Naive thymus-derived CD4-positive, alpha-beta T cell (primary cell): Measurements from ENCODE around the gene NXPE1. TPM values are rescaled to one million over a fixed set of nuclear protein-coding genes. Genes with fewer than 3 reads are reported as not detected.

Experiments
- ATAC-seq: fragments of 150-1000 bp; cut with Tn5 transposase; 2 replicates; pipeline ENCODE4 v1.10.0; 2021; ENCODE audit warnings: mild to moderate bottlenecking, moderate library complexity
- CTCF ChIA-PET: fragments of 350-600 bp; sonication (Branson Sonifier 250); formaldehyde crosslinking; loops from one replicate; lab custom pipeline; 2021; ENCODE audit warnings: antibody characterized with exemption; lab: Charles Lee
- POLR2A ChIA-PET: fragments of 350-600 bp; sonication (Branson Sonifier 250); formaldehyde crosslinking; loops from one replicate; lab custom pipeline; 2021; ENCODE audit warnings: antibody characterized with exemption, inconsistent platforms; lab: Charles Lee
- DNase-seq, 9 donors: peaks; one replicate each; pipeline versions ENCODE4 v3.0.0 to v3.0.0-alpha.2; 2020 to 2022; ENCODE audit warnings: mixed read lengths in 1 of 9
- H3K27ac ChIP-seq: one replicate; pipeline ENCODE4 v1.7.0; 2013; ENCODE audit warnings: mild to moderate bottlenecking, low read depth, low read length, moderate library complexity
- H3K27me3 ChIP-seq, 2 donors: one replicate each; pipeline ENCODE4 v1.7.0; 2013; ENCODE audit warnings: low read length in 2 of 2, mild to moderate bottlenecking in 2 of 2, moderate library complexity in 2 of 2; ENCODE audit not compliant: control insufficient read depth in 2 of 2, insufficient read depth in 2 of 2
- H3K36me3 ChIP-seq, 3 experiments: 1 replicate in 2 of 3; 2 replicates in 1 of 3; pipeline ENCODE4 v1.7.0; 2013; ENCODE audit warnings: low read length in 3 of 3, mild to moderate bottlenecking in 3 of 3, moderate library complexity in 1 of 3; ENCODE audit not compliant: insufficient read depth in 3 of 3, control insufficient read depth in 2 of 3
- H3K4me1 ChIP-seq, 2 donors: one replicate each; pipeline ENCODE4 v1.7.0; 2013; ENCODE audit warnings: low read length in 2 of 2, mild to moderate bottlenecking in 2 of 2, moderate library complexity in 1 of 2; ENCODE audit not compliant: control insufficient read depth in 2 of 2, insufficient read depth in 2 of 2
- H3K4me3 ChIP-seq: 2 replicates; pipeline ENCODE4 v1.7.0; 2013; ENCODE audit warnings: mild to moderate bottlenecking, low read length
- H3K9me3 ChIP-seq, 3 experiments: 1 replicate in 2 of 3; 2 replicates in 1 of 3; pipeline ENCODE4 v1.7.0; 2013; ENCODE audit warnings: low read length in 3 of 3; ENCODE audit not compliant: control insufficient read depth in 2 of 3
- H3K27ac Mint-ChIP-seq, 9 donors: one replicate each; pipeline ENCODE4 v1.8.0; 2020 to 2022; ENCODE audit warnings: mixed read lengths in 9 of 9, mild to moderate bottlenecking in 8 of 9, moderate library complexity in 5 of 9, inconsistent platforms in 2 of 9
- H3K27me3 Mint-ChIP-seq, 5 donors: one replicate each; pipeline ENCODE4 v1.8.0; 2021 to 2022; ENCODE audit warnings: mixed read lengths in 5 of 5, mild to moderate bottlenecking in 1 of 5
- H3K36me3 Mint-ChIP-seq, 5 donors: one replicate each; pipeline ENCODE4 v1.8.0; 2020 to 2022; ENCODE audit warnings: mixed read lengths in 5 of 5, mild to moderate bottlenecking in 3 of 5, inconsistent platforms in 1 of 5
- H3K4me1 Mint-ChIP-seq, 7 donors: one replicate each; pipeline ENCODE4 v1.8.0; 2020 to 2022; ENCODE audit warnings: mixed read lengths in 7 of 7, mild to moderate bottlenecking in 3 of 7, inconsistent platforms in 1 of 7
- H3K4me3 Mint-ChIP-seq, 10 donors: one replicate each; pipeline ENCODE4 v1.8.0; 2020 to 2022; ENCODE audit warnings: mild to moderate bottlenecking in 10 of 10, mixed read lengths in 10 of 10, moderate library complexity in 6 of 10, inconsistent platforms in 2 of 10
- H3K9me3 Mint-ChIP-seq, 11 donors: one replicate each; pipeline ENCODE4 v1.8.0; 2020 to 2022; ENCODE audit warnings: mixed read lengths in 11 of 11, mild to moderate bottlenecking in 4 of 11, inconsistent platforms in 1 of 11, moderate library complexity in 1 of 11
- intact Hi-C, 2 donors: fragments of 100-400 bp; cut with micrococcal nuclease; formaldehyde crosslinking; loops; one replicate each; pipeline ENCODE4 v1.15.1; 2023
- polyA plus RNA-seq, 2 donors: library from polyadenylated mRNA; unstranded; fragments of 300-500 nt; fragmentation: Illumina TruSeq; gene quantifications; one replicate each; pipeline ENCODE4 v1.2.3, GENCODE V29; 2021
- total RNA-seq, 6 experiments: library from RNA in 5 of 6; stranded (reverse) in 5 of 6; gene quantifications; 1 replicate in 5 of 6; 2 replicates in 1 of 6; pipeline ENCODE4 v1.2.3 and lab custom pipeline; 2021 to 2026

The NXPE1 gene
- total and polyA plus RNA-seq, 7 experiments from 2014 or later: not detected

GRCh38 chr11:114483929-114484328 lies 75.8 kb downstream of the NXPE1 start:
- peaks cover 0 to 8% (median 1%) of the 10 kb centered on the region in 11 donors for H3K9me3 Mint-ChIP-seq
- no peaks in the 10 kb centered on the region for H3K27me3 ChIP-seq
- H3K36me3 ChIP-seq: no peaks in the 10 kb centered on the region

GRCh38 chr11:114482114-114482513 lies 77.6 kb downstream of the NXPE1 start:
- no peaks in the 10 kb centered on the region for H3K4me1 Mint-ChIP-seq
- intact Hi-C loops: no loop called here
- H3K4me3 Mint-ChIP-seq: no peak overlapping the region
- POLR2A ChIA-PET: no interaction called here
- CTCF ChIA-PET: interaction anchor here (0.7 kb wide), 1 partner anchor 167 kb away, joined by 3 read pairs; no protein-coding TSS in a partner anchor
- Histone ChIP-seq H3K27ac (no peak overlapping the region), H3K9me3 (no peaks in the 10 kb centered on the region), H3K27me3 (no peaks in the 10 kb centered on the region), H3K4me3 (no peak overlapping the region), H3K4me1 (no peaks in the 10 kb centered on the region), H3K36me3 (no peaks in the 10 kb centered on the region)
- H3K9me3 Mint-ChIP-seq: peaks cover 0 to 4% (median 0%) of the 10 kb centered on the region in 11 donors
- peaks cover 0 to 10% (median 4%) of the 10 kb centered on the region in 5 donors for H3K27me3 Mint-ChIP-seq
- H3K27ac Mint-ChIP-seq: no peak overlapping the region
- DNase-seq (no peak), ATAC-seq (no peak)
- H3K36me3 Mint-ChIP-seq: peaks cover 0 to 3% (median 0%) of the 10 kb centered on the region in 5 donors

More at GRCh38 chr11:114483929-114484328, 75.8 kb downstream of the NXPE1 start:
- ChIA-PET POLR2A (no interaction called here), CTCF (no interaction called here)
- no peaks in the 10 kb centered on the region for H3K4me1 ChIP-seq
- no peak overlapping the region for H3K4me3 ChIP-seq
- ATAC-seq (no peak), DNase-seq (no peak)
- no peaks in the 10 kb centered on the region for H3K4me1 Mint-ChIP-seq
- H3K27me3 Mint-ChIP-seq: peaks cover 0 to 14% (median 4%) of the 10 kb centered on the region in 5 donors
- intact Hi-C loops: no loop called here
- H3K27ac Mint-ChIP-seq: no peak overlapping the region
- H3K9me3 ChIP-seq: no peaks in the 10 kb centered on the region
- no peak overlapping the region for H3K27ac ChIP-seq
- H3K36me3 Mint-ChIP-seq: peaks cover 0 to 7% (median 4%) of the 10 kb centered on the region in 5 donors
- H3K4me3 Mint-ChIP-seq: no peak overlapping the region

GRCh38 chr11:114479331-114479730 lies 80.3 kb downstream of the NXPE1 start:
- Histone ChIP-seq H3K4me3 (no peak overlapping the region), H3K27ac (no peak overlapping the region), H3K36me3 (no peaks in the 10 kb centered on the region), H3K27me3 (no peaks in the 10 kb centered on the region), H3K4me1 (no peaks in the 10 kb centered on the region), H3K9me3 (no peaks in the 10 kb centered on the region)
- CTCF ChIA-PET: no interaction called here
- Mint-ChIP-seq H3K27ac (no peak overlapping the region), H3K36me3 (peaks cover 0 to 4% (median 4%) of the 10 kb centered on the region in 5 donors), H3K27me3 (peaks cover 4 to 12% (median 4%) of the 10 kb centered on the region in 5 donors), H3K9me3 (no peaks in the 10 kb centered on the region), H3K4me1 (no peaks in the 10 kb centered on the region), H3K4me3 (no peak overlapping the region)
- no peak for DNase-seq
- POLR2A ChIA-PET: no interaction called here
- intact Hi-C loops: no loop called here
- no peak for ATAC-seq

- Mint-ChIP-seq H3K27me3 (peaks cover 5 to 16% (median 5%) of the 10 kb centered on the region in 5 donors), H3K36me3 (peaks cover 0 to 5% (median 4%) of the 10 kb centered on the region in 5 donors), H3K27ac (no peak overlapping the region), H3K9me3 (no peaks in the 10 kb centered on the region), H3K4me3 (no peak overlapping the region), H3K4me1 (no peaks in the 10 kb centered on the region)
- Histone ChIP-seq H3K4me3 (no peak overlapping the region), H3K27me3 (no peaks in the 10 kb centered on the region), H3K9me3 (no peaks in the 10 kb centered on the region), H3K36me3 (no peaks in the 10 kb centered on the region), H3K27ac (no peak overlapping the region), H3K4me1 (no peaks in the 10 kb centered on the region)
- ATAC-seq (no peak), DNase-seq (no peak)
- CTCF ChIA-PET: no interaction called here
- POLR2A ChIA-PET: no interaction called here
- intact Hi-C loops: no loop called here
Measured at GRCh38 chr11:114478768-114479167, 80.9 kb downstream of the NXPE1 start.

GRCh38 chr11:114478001-114478410 lies 81.7 kb downstream of the NXPE1 start:
- Mint-ChIP-seq H3K4me1 (no peaks in the 10 kb centered on the region), H3K4me3 (no peak overlapping the region), H3K27ac (no peak overlapping the region), H3K36me3 (peaks cover 0 to 5% (median 4%) of the 10 kb centered on the region in 5 donors), H3K9me3 (no peaks in the 10 kb centered on the region), H3K27me3 (peaks cover 5 to 17% (median 5%) of the 10 kb centered on the region in 5 donors)
- ATAC-seq (no peak), DNase-seq (no peak)
- ChIA-PET POLR2A (no interaction called here), CTCF (no interaction called here)
- no peaks in the 10 kb centered on the region for H3K36me3 ChIP-seq
- intact Hi-C loops: no loop called here
- no peaks in the 10 kb centered on the region for H3K4me1 ChIP-seq
- H3K4me3 ChIP-seq: no peak overlapping the region
- H3K27me3 ChIP-seq: no peaks in the 10 kb centered on the region
- H3K9me3 ChIP-seq: no peaks in the 10 kb centered on the region
- no peak overlapping the region for H3K27ac ChIP-seq

- no peak overlapping the region for H3K4me3 Mint-ChIP-seq
- H3K36me3 Mint-ChIP-seq: peaks cover 0 to 13% (median 8%) of the 10 kb centered on the region in 5 donors
- no peaks in the 10 kb centered on the region for H3K4me1 Mint-ChIP-seq
- DNase-seq (no peak), ATAC-seq (no peak)
- Histone ChIP-seq H3K27me3 (no peaks in the 10 kb centered on the region), H3K9me3 (no peaks in the 10 kb centered on the region), H3K4me3 (no peak overlapping the region), H3K36me3 (no peaks in the 10 kb centered on the region), H3K27ac (no peak overlapping the region), H3K4me1 (no peaks in the 10 kb centered on the region)
- no peak overlapping the region for H3K27ac Mint-ChIP-seq
- H3K27me3 Mint-ChIP-seq: peaks cover 5 to 14% (median 11%) of the 10 kb centered on the region in 5 donors
- peaks cover 0 to 2% (median 0%) of the 10 kb centered on the region in 11 donors for H3K9me3 Mint-ChIP-seq
- ChIA-PET CTCF (no interaction called here), POLR2A (no interaction called here)
- intact Hi-C loops: no loop called here
Measured at GRCh38 chr11:114472661-114473060, 87.0 kb downstream of the NXPE1 start.
